HepG2 (cell line): ENCODE measurements around the gene CTRL. TPM values are rescaled to one million over a fixed set of nuclear protein-coding genes. Genes with fewer than 3 reads are reported as not detected.

Experiments
- ARHGAP35 ChIP-seq: sonication (generic); formaldehyde crosslinking; IDR thresholded peaks from 2 replicates; pipeline ENCODE4 v1.9.0; 2022; ENCODE audit warnings: mild to moderate bottlenecking, inconsistent platforms, moderate library complexity, missing genetic modification reagents, borderline replicate concordance
- CREM ChIP-seq, 2 experiments: sonication (generic) in 1 of 2; formaldehyde crosslinking in 1 of 2; IDR thresholded peaks; 2 replicates each; pipeline versions ENCODE4 v1.4.0 to v1.6.1; 2016 to 2020; ENCODE audit warnings: antibody characterized with exemption in 1 of 2, mild to moderate bottlenecking in 1 of 2, missing genetic modification reagents in 1 of 2
- FIP1L1 ChIP-seq: fragments of 200-400 bp; formaldehyde crosslinking; IDR thresholded peaks from 2 replicates; pipeline ENCODE4 v1.6.1; 2018; ENCODE audit warnings: low read depth, mild to moderate bottlenecking, low read length, moderate library complexity, borderline replicate concordance; ENCODE audit not compliant: insufficient read depth
- FOXP1 ChIP-seq, 2 experiments: fragments of 450-650 bp in 1 of 2; IDR thresholded peaks; 2 replicates each; pipeline ENCODE4 v1.6.1; 2017 to 2018; ENCODE audit warnings: antibody characterized with exemption in 1 of 2
- KDM1A ChIP-seq: IDR thresholded peaks from 2 replicates; pipeline ENCODE4 v1.6.1; 2016; ENCODE audit warnings: missing compliant biosample characterization
- KLF12 ChIP-seq: sonication (generic); formaldehyde crosslinking; IDR thresholded peaks from 2 replicates; pipeline ENCODE4 v1.4.0; 2020; ENCODE audit warnings: missing genetic modification reagents, borderline replicate concordance
- MEIS2 ChIP-seq: sonication (generic); formaldehyde crosslinking; IDR thresholded peaks from 2 replicates; pipeline ENCODE4 v1.9.0; 2021; ENCODE audit warnings: mild to moderate bottlenecking, missing genetic modification reagents
- POLR2A ChIP-seq, 2 experiments: IDR thresholded peaks; 2 replicates each; pipeline ENCODE4 v1.6.1; 2011; ENCODE audit warnings: low read depth in 2 of 2, low read length in 2 of 2, mild to moderate bottlenecking in 1 of 2, moderate library complexity in 1 of 2; ENCODE audit not compliant: insufficient read depth in 1 of 2
- REPIN1 ChIP-seq: sonication (generic); formaldehyde crosslinking; IDR thresholded peaks from 2 replicates; pipeline ENCODE4 v1.8.0; 2022; ENCODE audit warnings: missing genetic modification reagents, low read depth, mild to moderate bottlenecking, borderline replicate concordance
- RFX5 ChIP-seq: IDR thresholded peaks from 2 replicates; pipeline ENCODE4 v1.6.1; 2011; ENCODE audit warnings: low read depth, low read length, improper control_type of control experiment
- SOX5 ChIP-seq: IDR thresholded peaks from 2 replicates; pipeline ENCODE4 v1.6.1; 2016; ENCODE audit warnings: borderline replicate concordance
- SRF ChIP-seq: IDR thresholded peaks from 2 replicates; pipeline ENCODE4 v1.6.1; 2011; ENCODE audit warnings: mild to moderate bottlenecking, low read depth, low read length, moderate library complexity
- TRIM24 ChIP-seq: sonication (generic); formaldehyde crosslinking; IDR thresholded peaks from 2 replicates; pipeline ENCODE4 v1.8.0; 2022; ENCODE audit warnings: mild to moderate bottlenecking, missing genetic modification reagents
- ZNF205 ChIP-seq: IDR thresholded peaks from 2 replicates; pipeline ENCODE4 v1.6.1; 2018; ENCODE audit warnings: missing biosample characterization, missing genetic modification reagents
- ZNF225 ChIP-seq: sonication (generic); formaldehyde crosslinking; IDR thresholded peaks from 2 replicates; pipeline ENCODE4 v1.4.0; 2020; ENCODE audit warnings: mild to moderate bottlenecking, missing genetic modification reagents
- ZNF317 ChIP-seq: sonication (generic); formaldehyde crosslinking; IDR thresholded peaks from 2 replicates; pipeline ENCODE4 v1.5.0; 2020; ENCODE audit warnings: mild to moderate bottlenecking, missing genetic modification reagents
- ZNF569 ChIP-seq: sonication (generic); formaldehyde crosslinking; IDR thresholded peaks from 2 replicates; pipeline ENCODE4 v1.5.0; 2020; ENCODE audit warnings: mild to moderate bottlenecking, missing genetic modification reagents, moderate library complexity, borderline replicate concordance
- ZNF746 ChIP-seq: sonication (generic); formaldehyde crosslinking; IDR thresholded peaks from 2 replicates; pipeline ENCODE4 v1.8.0; 2022; ENCODE audit warnings: mild to moderate bottlenecking, missing genetic modification reagents
- ZNF747 ChIP-seq: sonication (generic); formaldehyde crosslinking; IDR thresholded peaks from 2 replicates; pipeline ENCODE4 v1.8.1; 2023; ENCODE audit warnings: missing genetic modification reagents, mild to moderate bottlenecking, borderline replicate concordance
- polyA plus RNA-seq, 8 experiments: library from polyadenylated mRNA; depleted of rRNA in 3 of 8; stranded (reverse) in 7 of 8; unstranded in 1 of 8; fragments of >200 nt; fragmentation: Illumina TruSeq in 4 of 8; extraction: Trizol in 4 of 8; gene quantifications; 2 replicates each; pipeline versions ENCODE4 v1.2.1 to v1.2.3, GENCODE V29; 2011 to 2016; ENCODE audit warnings: low read depth in 4 of 8, missing spikeins in 1 of 8, mixed read lengths in 1 of 8; ENCODE audit not compliant: insufficient read depth in 1 of 8
- total RNA-seq, 5 experiments: library from RNA; depleted of rRNA; stranded (reverse); fragments of >200 nt; fragmentation: Illumina TruSeq; extraction: Trizol; gene quantifications; 2 replicates each; pipeline ENCODE4 v1.2.3, GENCODE V29; 2016; ENCODE audit warnings: low read depth in 1 of 5
- TF ChIP-seq, protein P1 (sequence below), 2 experiments: sonication (generic) in 1 of 2; formaldehyde crosslinking in 1 of 2; IDR thresholded peaks; 2 replicates each; pipeline versions ENCODE4 v1.5.1 to v1.6.1; 2011 to 2020; ENCODE audit warnings: borderline replicate concordance in 1 of 2, low read depth in 1 of 2, low read length in 1 of 2, mild to moderate bottlenecking in 1 of 2, missing genetic modification reagents in 1 of 2, moderate library complexity in 1 of 2
- TF ChIP-seq, protein P2 (sequence below): sonication (generic); formaldehyde crosslinking; IDR thresholded peaks from 2 replicates; pipeline ENCODE4 v1.5.1; 2020; ENCODE audit warnings: missing genetic modification reagents, mild to moderate bottlenecking, borderline replicate concordance
- TF ChIP-seq, protein P3 (sequence below): sonication (generic); formaldehyde crosslinking; IDR thresholded peaks from 2 replicates; pipeline ENCODE4 v1.4.0; 2020; ENCODE audit warnings: missing genetic modification reagents

Gene CTRL
- total and polyA plus RNA-seq, 2 of the 13 experiments (the other 11 are each of a cell fraction or from before 2014, with no cell fraction given) = 1.9 to 2.7 TPM

DNA sequence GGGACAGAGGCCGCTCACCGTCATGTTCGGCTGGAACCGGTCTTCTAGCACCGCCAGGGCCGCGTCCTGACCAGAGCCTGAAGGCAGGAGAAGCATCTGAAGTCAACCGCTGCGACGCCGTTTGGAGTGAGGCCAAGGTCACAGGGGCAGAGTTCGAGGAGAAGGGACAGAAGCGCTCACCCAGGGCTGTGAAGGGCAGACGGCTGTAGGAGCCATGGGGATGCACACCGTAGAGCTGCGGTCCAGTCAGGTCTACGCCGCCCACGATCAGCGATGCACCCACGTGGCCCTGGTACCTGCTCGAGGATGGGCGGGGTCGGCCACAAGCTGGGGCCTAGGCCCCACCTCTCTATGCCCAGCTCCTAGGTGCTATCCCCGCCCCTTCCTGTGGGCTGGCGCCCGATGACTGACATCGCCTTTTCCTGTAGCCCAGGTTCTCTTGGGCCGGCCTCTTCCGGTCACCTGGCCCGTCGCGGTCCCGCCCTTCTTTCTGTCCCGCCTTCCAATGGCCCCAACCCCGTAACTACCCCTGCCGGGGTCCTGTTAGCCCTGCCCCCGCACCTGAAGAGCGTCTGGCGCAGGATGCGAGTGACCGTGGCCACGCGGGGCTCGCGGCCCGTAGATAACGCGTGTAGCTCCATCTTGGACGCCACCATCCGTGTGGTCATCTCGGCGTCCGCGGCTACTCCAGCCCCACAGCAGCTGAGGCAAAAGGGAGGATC lies 3.9 kb upstream of the CTRL start (continued):
- TF ChIP-seq, protein P1, sequence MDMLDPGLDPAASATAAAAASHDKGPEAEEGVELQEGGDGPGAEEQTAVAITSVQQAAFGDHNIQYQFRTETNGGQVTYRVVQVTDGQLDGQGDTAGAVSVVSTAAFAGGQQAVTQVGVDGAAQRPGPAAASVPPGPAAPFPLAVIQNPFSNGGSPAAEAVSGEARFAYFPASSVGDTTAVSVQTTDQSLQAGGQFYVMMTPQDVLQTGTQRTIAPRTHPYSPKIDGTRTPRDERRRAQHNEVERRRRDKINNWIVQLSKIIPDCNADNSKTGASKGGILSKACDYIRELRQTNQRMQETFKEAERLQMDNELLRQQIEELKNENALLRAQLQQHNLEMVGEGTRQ (IDR thresholded peaks at IDR 0.05; ENCODE audit: low read depth, low read length) = peak; percentile 90
- TF ChIP-seq, protein P1 (CRISPR knock-in tag; IDR thresholded peaks at IDR 0.05; ENCODE audit: borderline replicate concordance) = peak; percentile 97; the same call in 1 of the 2 replicates
- TF ChIP-seq SRF (no peak), RFX5 (no peak), ZNF747 (CRISPR knock-in tag) (no peak), FIP1L1 (no peak), KLF12 (CRISPR knock-in tag) (peak; percentile 63), TRIM24 (CRISPR knock-in tag) (no peak), CREM (IDR thresholded peaks at IDR 0.05) (peak; percentile 30; the same call in 1 of the 2 replicates), CREM (CRISPR knock-in tag; IDR thresholded peaks at IDR 0.05) (peak; percentile 25; the same call in 1 of the 2 replicates), ZNF569 (0 out of 2 replicates have a peak, but pooled peaks have one; percentile 45), ZNF317 (CRISPR knock-in tag) (peak; percentile 5; the same call in 1 of the 2 replicates), KDM1A (CRISPR knock-in tag) (no peak), POLR2A (IDR thresholded peaks at IDR 0.05; ENCODE audit: insufficient read depth in 1 of 2, low read depth in 2 of 2, low read length in 2 of 2) (peak in 1 of 2 experiments; percentile 79; a peak in 2 of 4 replicates), ARHGAP35 (peak; percentile 76), ZNF205 (CRISPR knock-in tag) (peak; percentile 62; the same call in 1 of the 2 replicates), MEIS2 (CRISPR knock-in tag) (peak; percentile 52), ZNF225 (peak; percentile 68; the same call in 1 of the 2 replicates), FOXP1 (IDR thresholded peaks at IDR 0.05) (no peak), FOXP1 (CRISPR knock-in tag; IDR thresholded peaks at IDR 0.05) (no peak), SOX5 (peak; percentile 56; the same call in 1 of the 2 replicates), ZNF746 (CRISPR knock-in tag) (no peak; the same call in 1 of the 2 replicates), REPIN1 (peak; percentile 94)
- TF ChIP-seq, protein P2, sequence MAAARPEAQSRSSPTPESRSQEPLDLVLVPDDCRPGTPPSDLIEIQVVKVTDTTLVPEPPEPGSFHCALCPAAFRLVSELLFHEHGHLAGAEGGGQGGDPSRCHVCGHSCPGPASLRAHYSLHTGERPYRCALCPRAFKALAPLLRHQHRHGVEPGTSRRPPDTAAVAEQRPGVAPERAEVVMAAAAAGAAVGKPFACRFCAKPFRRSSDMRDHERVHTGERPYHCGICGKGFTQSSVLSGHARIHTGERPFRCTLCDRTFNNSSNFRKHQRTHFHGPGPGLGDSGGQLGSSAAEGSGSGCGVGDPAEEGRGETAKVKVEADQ (CRISPR knock-in tag) = peak; percentile 90; the same call in 1 of the 2 replicates
- TF ChIP-seq, protein P3, sequence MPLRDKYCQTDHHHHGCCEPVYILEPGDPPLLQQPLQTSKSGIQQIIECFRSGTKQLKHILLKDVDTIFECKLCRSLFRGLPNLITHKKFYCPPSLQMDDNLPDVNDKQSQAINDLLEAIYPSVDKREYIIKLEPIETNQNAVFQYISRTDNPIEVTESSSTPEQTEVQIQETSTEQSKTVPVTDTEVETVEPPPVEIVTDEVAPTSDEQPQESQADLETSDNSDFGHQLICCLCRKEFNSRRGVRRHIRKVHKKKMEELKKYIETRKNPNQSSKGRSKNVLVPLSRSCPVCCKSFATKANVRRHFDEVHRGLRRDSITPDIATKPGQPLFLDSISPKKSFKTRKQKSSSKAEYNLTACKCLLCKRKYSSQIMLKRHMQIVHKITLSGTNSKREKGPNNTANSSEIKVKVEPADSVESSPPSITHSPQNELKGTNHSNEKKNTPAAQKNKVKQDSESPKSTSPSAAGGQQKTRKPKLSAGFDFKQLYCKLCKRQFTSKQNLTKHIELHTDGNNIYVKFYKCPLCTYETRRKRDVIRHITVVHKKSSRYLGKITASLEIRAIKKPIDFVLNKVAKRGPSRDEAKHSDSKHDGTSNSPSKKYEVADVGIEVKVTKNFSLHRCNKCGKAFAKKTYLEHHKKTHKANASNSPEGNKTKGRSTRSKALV (CRISPR knock-in tag) = 0 out of 2 replicates have a peak, but pooled peaks have one; percentile 78
